Measurements from ENCODE around the gene ARHGEF26.

ARHGEF26 gene

GRCh38 chr3:154236331-154236730 lies 115.1 kb downstream of the ARHGEF26 start:
- H3K4me3 ChIP-seq (ENCODE audit: low read depth, low read length): no peak overlapping the region
- no peak for DNase-seq (ENCODE audit: low read depth)
- TF ChIP-seq CTCF (IDR thresholded peaks at IDR 0.05; ENCODE audit: low read depth, low read length): no peak
- no peak for TF ChIP-seq MYC (IDR thresholded peaks at IDR 0.05; ENCODE audit: low read depth, low read length)
- no peak for TF ChIP-seq POLR2A (IDR thresholded peaks at IDR 0.05; ENCODE audit: extremely low read depth, insufficient read length)
- TF ChIP-seq, protein P1, sequence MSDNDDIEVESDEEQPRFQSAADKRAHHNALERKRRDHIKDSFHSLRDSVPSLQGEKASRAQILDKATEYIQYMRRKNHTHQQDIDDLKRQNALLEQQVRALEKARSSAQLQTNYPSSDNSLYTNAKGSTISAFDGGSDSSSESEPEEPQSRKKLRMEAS (IDR thresholded peaks at IDR 0.05; ENCODE audit: low read depth, low read length): no peak

DNA sequence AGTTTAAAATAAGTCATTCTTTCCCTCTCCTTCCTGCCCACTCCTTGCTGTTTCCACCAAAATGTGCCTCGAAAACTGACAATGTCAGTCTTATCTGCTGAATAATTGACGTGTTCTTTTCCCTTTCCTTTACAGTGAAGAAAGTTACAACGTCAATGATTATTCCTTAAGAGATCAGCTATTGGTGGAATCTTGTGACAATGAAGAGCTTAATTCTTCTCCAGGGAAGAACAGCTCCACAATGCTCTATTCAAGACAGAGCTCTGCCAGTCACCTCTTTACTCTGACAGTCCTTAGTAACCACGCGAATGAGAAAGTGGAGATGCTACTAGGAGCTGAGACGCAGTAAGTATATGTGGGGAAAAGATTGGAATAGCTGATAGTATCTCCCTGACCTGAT lies 119.0 kb downstream of the ARHGEF26 start:
- TF ChIP-seq MYC (IDR thresholded peaks at IDR 0.05; ENCODE audit: low read depth, low read length): no peak
- TF ChIP-seq, protein P1 (IDR thresholded peaks at IDR 0.05; ENCODE audit: low read depth, low read length): no peak
- TF ChIP-seq CTCF (IDR thresholded peaks at IDR 0.05; ENCODE audit: low read depth, low read length): no peak
- TF ChIP-seq POLR2A (IDR thresholded peaks at IDR 0.05; ENCODE audit: extremely low read depth, insufficient read length): no peak
- H3K4me3 ChIP-seq (ENCODE audit: low read depth, low read length): no peak overlapping the region
- no peak for DNase-seq (ENCODE audit: low read depth)

DNA sequence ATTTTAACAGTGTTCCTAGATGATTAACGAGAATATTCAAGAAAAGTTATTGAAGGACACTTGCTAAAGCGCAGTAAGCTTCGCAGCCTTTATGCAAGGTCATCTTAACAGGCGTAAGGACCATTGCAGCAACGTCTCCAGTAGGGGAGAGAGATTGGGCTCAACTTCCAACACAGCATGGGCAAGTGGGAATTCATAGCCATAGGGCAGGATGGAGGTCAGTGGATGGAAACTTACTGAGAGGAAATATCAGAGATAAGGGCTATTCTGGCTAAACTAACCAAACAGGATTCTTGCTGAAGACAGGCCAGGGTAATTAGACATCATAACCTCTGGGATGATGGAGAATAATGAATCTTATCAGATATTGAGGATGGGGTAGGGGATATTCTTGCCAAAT lies 120.3 kb downstream of the ARHGEF26 start:
- TF ChIP-seq CTCF (IDR thresholded peaks at IDR 0.05; ENCODE audit: low read depth, low read length) (no peak), POLR2A (IDR thresholded peaks at IDR 0.05; ENCODE audit: extremely low read depth, insufficient read length) (no peak), MYC (IDR thresholded peaks at IDR 0.05; ENCODE audit: low read depth, low read length) (no peak)
- TF ChIP-seq, protein P1 (IDR thresholded peaks at IDR 0.05; ENCODE audit: low read depth, low read length): no peak
- no peak overlapping the region for H3K4me3 ChIP-seq (ENCODE audit: low read depth, low read length)
- DNase-seq (ENCODE audit: low read depth): no peak

GRCh38 chr3:154242766-154243165 lies 121.6 kb downstream of the ARHGEF26 start:
- no peak for TF ChIP-seq MYC (IDR thresholded peaks at IDR 0.05; ENCODE audit: low read depth, low read length)
- TF ChIP-seq, protein P1 (IDR thresholded peaks at IDR 0.05; ENCODE audit: low read depth, low read length): no peak
- TF ChIP-seq POLR2A (IDR thresholded peaks at IDR 0.05; ENCODE audit: extremely low read depth, insufficient read length): no peak
- no peak for TF ChIP-seq CTCF (IDR thresholded peaks at IDR 0.05; ENCODE audit: low read depth, low read length)
- DNase-seq (ENCODE audit: low read depth): no peak
- no peak overlapping the region for H3K4me3 ChIP-seq (ENCODE audit: low read depth, low read length)

DNA sequence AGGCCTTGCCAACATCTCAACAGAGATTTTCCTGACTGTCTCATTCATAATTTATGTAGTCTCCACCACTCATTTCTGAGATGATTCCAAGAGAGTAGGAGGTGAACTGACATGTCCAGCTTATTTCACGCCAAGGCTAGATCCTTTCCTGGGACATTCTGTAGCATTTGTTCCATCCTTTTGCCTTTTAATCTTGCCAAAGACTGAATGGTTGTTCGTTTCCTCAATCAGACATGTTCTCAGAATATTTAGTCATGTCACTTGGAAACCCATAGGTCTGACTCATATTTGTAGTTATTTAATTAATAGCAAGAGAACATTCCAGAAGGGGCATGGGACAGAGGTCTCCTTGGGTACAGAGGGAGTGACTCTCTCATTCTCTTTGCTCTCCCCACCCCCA lies 122.2 kb downstream of the ARHGEF26 start:
- H3K4me3 ChIP-seq (ENCODE audit: low read depth, low read length): no peak overlapping the region
- no peak for TF ChIP-seq CTCF (IDR thresholded peaks at IDR 0.05; ENCODE audit: low read depth, low read length)
- TF ChIP-seq MYC (IDR thresholded peaks at IDR 0.05; ENCODE audit: low read depth, low read length): no peak
- TF ChIP-seq, protein P1 (IDR thresholded peaks at IDR 0.05; ENCODE audit: low read depth, low read length): no peak
- no peak for TF ChIP-seq POLR2A (IDR thresholded peaks at IDR 0.05; ENCODE audit: extremely low read depth, insufficient read length)
- DNase-seq (ENCODE audit: low read depth): no peak

DNA sequence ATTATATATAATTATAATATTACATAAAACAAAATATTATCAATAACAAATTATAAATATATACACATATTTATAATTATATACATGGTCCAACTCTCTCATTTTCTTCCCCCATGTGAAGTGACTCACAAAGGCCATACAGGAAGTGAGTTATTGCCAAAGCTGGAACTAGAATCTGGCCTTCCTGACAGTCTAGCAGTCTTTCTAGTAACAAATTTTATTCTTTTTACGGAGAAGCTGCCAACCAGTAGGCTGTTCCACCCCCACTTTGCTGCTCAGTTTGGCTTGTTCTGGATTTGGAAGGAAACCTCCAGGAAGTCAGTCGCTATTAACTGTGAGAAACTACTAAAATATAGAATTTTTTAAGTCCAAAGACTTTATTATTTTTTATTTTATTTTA lies 123.5 kb downstream of the ARHGEF26 start:
- peak; percentile 7 for DNase-seq (ENCODE audit: low read depth)
- TF ChIP-seq POLR2A (IDR thresholded peaks at IDR 0.05; ENCODE audit: extremely low read depth, insufficient read length) (no peak), MYC (IDR thresholded peaks at IDR 0.05; ENCODE audit: low read depth, low read length) (no peak), CTCF (IDR thresholded peaks at IDR 0.05; ENCODE audit: low read depth, low read length) (no peak)
- TF ChIP-seq, protein P1 (IDR thresholded peaks at IDR 0.05; ENCODE audit: low read depth, low read length): no peak
- no peak overlapping the region for H3K4me3 ChIP-seq (ENCODE audit: low read depth, low read length)
